Endodermal cell (in vitro differentiated cells): ENCODE results near the gene CFB. TPM values are rescaled to one million over a fixed set of nuclear protein-coding genes. Genes with fewer than 3 reads are reported as not detected.
"Not testable (repeated sequence)": the region's sequence is repeated elsewhere in the genome, so short reads cannot be mapped to it uniquely, and the experiment has no call there.

ENCODE experiments used
- DNase-seq: peaks from one replicate; pipeline ENCODE4 v3.0.0-alpha.2; 2017
- H3K27ac ChIP-seq: 2 replicates; pipeline ENCODE4 v1.5.1; 2013; ENCODE audit warnings: mild to moderate bottlenecking, low read depth, low read length, moderate library complexity
- H3K27me3 ChIP-seq: 2 replicates; pipeline ENCODE4 v1.6.1; 2013; ENCODE audit warnings: mild to moderate bottlenecking, low read length, moderate library complexity; ENCODE audit not compliant: insufficient read depth, control insufficient read depth, poor library complexity, severe bottlenecking
- H3K36me3 ChIP-seq: 2 replicates; pipeline ENCODE4 v1.7.0; 2013; ENCODE audit warnings: mild to moderate bottlenecking, low read length, moderate library complexity; ENCODE audit not compliant: control insufficient read depth, insufficient read depth
- H3K4me1 ChIP-seq: one replicate; pipeline ENCODE4 v1.7.0; 2013; ENCODE audit warnings: low read length; ENCODE audit not compliant: control insufficient read depth, insufficient read depth
- H3K4me3 ChIP-seq: 2 replicates; pipeline ENCODE4 v1.5.1; 2013; ENCODE audit warnings: mild to moderate bottlenecking, low read length, moderate library complexity
- H3K9ac ChIP-seq: 2 replicates; pipeline ENCODE4 v1.6.1; 2013; ENCODE audit warnings: mild to moderate bottlenecking, low read length, moderate library complexity; ENCODE audit not compliant: poor library complexity, severe bottlenecking; ENCODE audit errors: extremely low read depth
- H3K9me3 ChIP-seq: 2 replicates; pipeline ENCODE4 v1.6.1; 2013; ENCODE audit warnings: mild to moderate bottlenecking, low read length, moderate library complexity; ENCODE audit not compliant: control insufficient read depth
- H3K27ac Mint-ChIP-seq: 2 replicates; pipeline ENCODE4 v1.8.0; 2020; ENCODE audit warnings: mixed read lengths
- H3K27me3 Mint-ChIP-seq: 2 replicates; pipeline ENCODE4 v1.8.0; 2021; ENCODE audit warnings: mild to moderate bottlenecking, mixed read lengths; ENCODE audit not compliant: insufficient read depth
- H3K36me3 Mint-ChIP-seq: 2 replicates; pipeline ENCODE4 v1.8.0; 2020; ENCODE audit warnings: low read depth, mixed read lengths
- H3K4me1 Mint-ChIP-seq: 2 replicates; pipeline ENCODE4 v1.8.0; 2020; ENCODE audit warnings: mixed read lengths
- H3K4me3 Mint-ChIP-seq: 2 replicates; pipeline ENCODE4 v1.8.0; 2020; ENCODE audit warnings: mild to moderate bottlenecking, moderate library complexity, mixed read lengths
- H3K9me3 Mint-ChIP-seq: 2 replicates; pipeline ENCODE4 v1.8.0; 2020; ENCODE audit warnings: mild to moderate bottlenecking, mixed read lengths
- WGBS, 2 experiments: methylation state at CpG; one replicate each; pipeline versions ENCODE4 v1.1.5 to v1.1.7; 2013; ENCODE audit warnings: missing lambda C conversion rate in 2 of 2, mixed read lengths in 1 of 2; ENCODE audit not compliant: insufficient coverage in 1 of 2, insufficient read length in 1 of 2; 5-methylcytosine and 5-hydroxymethylcytosine counted together
- microRNA-seq: library from miRNA; unstranded; fragments of <30 nt; microRNA quantifications from one replicate; pipeline ENCODE4 v1.2.0, GENCODE V29; 2020; ENCODE audit warnings: borderline microRNAs expressed
- total RNA-seq, 2 donors: library from RNA; stranded (reverse); fragmentation: NEBNext Ultra II Directional in 1 of 2; extraction: Animal tissue kit (Norgen Biotek cat#: 25700) in 1 of 2; gene quantifications; 2 replicates in 1 of 2; 3 replicates in 1 of 2; pipeline ENCODE4 v1.2.1, GENCODE V29; 2021

CFB gene
- total RNA-seq, 2 donors from 2014 or later = 0.51 to 0.66 TPM

DNA sequence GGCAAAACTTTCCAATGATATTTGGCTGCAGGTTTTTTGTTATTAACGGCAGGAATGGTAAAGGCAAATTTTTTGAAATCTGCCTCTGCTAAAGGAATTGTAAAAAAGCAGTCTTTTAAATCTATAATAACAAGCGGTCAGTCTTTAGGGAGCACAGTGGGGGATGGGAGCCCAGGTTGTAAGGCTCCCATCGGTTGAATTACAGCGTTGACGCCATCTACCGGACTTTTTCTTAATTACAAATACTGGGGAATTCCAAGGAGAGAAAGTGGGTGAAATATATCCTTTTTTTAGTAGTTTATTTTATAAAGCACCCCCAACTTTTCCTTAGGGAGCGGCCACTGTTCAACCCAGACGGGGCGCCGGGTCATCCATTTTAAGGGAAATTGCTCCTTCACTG, 43.5 kb downstream of the CFB start:
- H3K4me1 ChIP-seq, H3K9me3 Mint-ChIP-seq: not testable (repeated sequence)
- no CpG with 5 or more reads among the region's 10 CpGs for WGBS, 2 experiments

DNA sequence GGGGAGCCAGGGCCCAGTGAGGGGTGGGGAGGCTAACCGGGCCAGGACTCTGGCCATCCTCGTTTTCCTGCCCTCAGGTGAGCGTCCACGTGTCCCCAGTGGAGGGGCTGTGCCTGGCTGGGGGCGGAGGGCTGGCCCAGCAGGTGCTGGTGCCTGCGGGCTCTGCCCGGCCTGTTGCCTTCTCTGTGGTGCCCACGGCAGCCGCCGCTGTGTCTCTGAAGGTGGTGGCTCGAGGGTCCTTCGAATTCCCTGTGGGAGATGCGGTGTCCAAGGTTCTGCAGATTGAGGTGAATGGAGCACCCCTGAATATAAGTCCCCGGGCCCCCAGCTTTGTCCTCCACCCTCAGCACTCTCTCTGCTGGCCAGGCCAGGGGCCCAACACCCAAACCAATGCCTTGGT, 48.5 kb downstream of the CFB start:
- not testable (repeated sequence) for H3K9me3 ChIP-seq, H3K4me1 Mint-ChIP-seq, H3K27me3 Mint-ChIP-seq, H3K9me3 Mint-ChIP-seq, H3K4me1 ChIP-seq, H3K27ac Mint-ChIP-seq, H3K4me3 Mint-ChIP-seq, H3K36me3 Mint-ChIP-seq, H3K36me3 ChIP-seq, DNase-seq, H3K27me3 ChIP-seq, H3K9ac ChIP-seq, H3K27ac ChIP-seq, H3K4me3 ChIP-seq
- WGBS, 2 experiments = no CpG with 5 or more reads among the region's 14 CpGs

More for the DNA sequence above, 43.5 kb downstream of the CFB start:
- H3K4me1 Mint-ChIP-seq, H3K27ac ChIP-seq, H3K9me3 ChIP-seq, H3K27me3 ChIP-seq, H3K36me3 ChIP-seq, H3K36me3 Mint-ChIP-seq, H3K9ac ChIP-seq, H3K4me3 Mint-ChIP-seq, H3K27me3 Mint-ChIP-seq, DNase-seq, H3K27ac Mint-ChIP-seq, H3K4me3 ChIP-seq: not testable (repeated sequence)

GRCh38 chr6:31996385-31996784, 50.5 kb downstream of the CFB start:
- not testable (repeated sequence) for H3K9me3 Mint-ChIP-seq, H3K4me1 Mint-ChIP-seq, H3K27me3 ChIP-seq, DNase-seq, H3K4me1 ChIP-seq, H3K27me3 Mint-ChIP-seq, H3K4me3 Mint-ChIP-seq, H3K9me3 ChIP-seq, H3K27ac Mint-ChIP-seq, H3K27ac ChIP-seq, H3K9ac ChIP-seq, H3K36me3 Mint-ChIP-seq, H3K4me3 ChIP-seq, H3K36me3 ChIP-seq
- 92 to 100% methylated on average over 2 to 6 of the region's 6 CpGs for WGBS, 2 experiments

Small RNA genes lying within 50 kb of the gene (microRNA-seq; reads per million reads assigned to microRNA genes)
- not detected for gene MIR1236

Other genes starting within 250 kb of the CFB start
- gene ABHD16A, start 242.8 kb upstream of the CFB start, total RNA-seq = 10 to 100 TPM; 38.3 to 59.5 TPM
- gene LY6G6F, start 239.2 kb upstream of the CFB start, total RNA-seq = not detected
- gene LY6G6D, start 230.7 kb upstream of the CFB start, total RNA-seq = not detected
- gene LY6G6C, start 224.3 kb upstream of the CFB start, total RNA-seq = under 1 TPM; 0.29 to 0.38 TPM
- not detected for gene MPIG6B, start 222.7 kb upstream of the CFB start, total RNA-seq
- gene DDAH2, start 216.8 kb upstream of the CFB start, total RNA-seq = 100 to 1,000 TPM; 150 to 153 TPM
- gene CLIC1, start 209.6 kb upstream of the CFB start, total RNA-seq = 100 to 1,000 TPM; 289 to 380 TPM
- 10 to 100 TPM; 35.7 to 57.2 TPM for gene MSH5, start 206.1 kb upstream of the CFB start, total RNA-seq
- 1 to 10 TPM; 7.9 to 8.4 TPM for gene SAPCD1, start 183.4 kb upstream of the CFB start, total RNA-seq
- gene VWA7, start 168.8 kb upstream of the CFB start, total RNA-seq = under 1 TPM; 0.64 to 0.95 TPM
- 10 to 100 TPM; 81.4 to 83.1 TPM for gene VARS1, start 150.3 kb upstream of the CFB start, total RNA-seq
- 100 to 1,000 TPM; 106 to 119 TPM for gene LSM2, start 139.1 kb upstream of the CFB start, total RNA-seq
- 1 to 10 TPM; 1.2 to 1.5 TPM for gene HSPA1L, start 130.8 kb upstream of the CFB start, total RNA-seq
- gene HSPA1A, start 130.6 kb upstream of the CFB start, total RNA-seq = 10 to 100 TPM; 53.1 to 62.6 TPM
- 10 to 100 TPM; 61.8 to 83.9 TPM for gene HSPA1B, start 118.4 kb upstream of the CFB start, total RNA-seq
- 10 to 100 TPM; 42.4 to 50.7 TPM for gene NEU1, start 83.3 kb upstream of the CFB start, total RNA-seq
- 1 to 10 TPM; 1.3 to 3.6 TPM for gene SLC44A4, start 67.1 kb upstream of the CFB start, total RNA-seq
- 100 to 1,000 TPM; 113 to 121 TPM for gene EHMT2, start 48.4 kb upstream of the CFB start, total RNA-seq
- 10 to 100 TPM; 25.4 to 29.9 TPM for gene ZBTB12, start 44.0 kb upstream of the CFB start, total RNA-seq
- 1 to 10 TPM in 1 of 2 donors, under 1 TPM in 1; 0.29 to 1.0 TPM for gene C2, start 18.4 kb upstream of the CFB start, total RNA-seq
- 100 to 1,000 TPM in 1 of 2 donors, 10 to 100 TPM in 1; 90.3 to 132 TPM for gene NELFE, start 12.9 kb downstream of the CFB start, total RNA-seq
- 100 to 1,000 TPM in 1 of 2 donors, 10 to 100 TPM in 1; 95.8 to 103 TPM for gene SKIC2, start 13.1 kb downstream of the CFB start, total RNA-seq
- gene DXO, start 26.0 kb downstream of the CFB start, total RNA-seq = 10 to 100 TPM; 19.2 to 22.3 TPM
- gene C4A, start 36.0 kb downstream of the CFB start, total RNA-seq = 1 to 10 TPM; 4.5 to 6.2 TPM
- 1 to 10 TPM; 3.7 to 5.5 TPM for gene C4B, start 68.7 kb downstream of the CFB start, total RNA-seq
- gene CYP21A2, start 92.3 kb downstream of the CFB start, total RNA-seq = under 1 TPM in 1 of 2 donors, not detected in 1; 0.35 TPM
- 1 to 10 TPM; 4.0 to 9.3 TPM for gene TNXB, start 163.2 kb downstream of the CFB start, total RNA-seq
- gene ATF6B, start 182.2 kb downstream of the CFB start, total RNA-seq = 10 to 100 TPM; 54.5 to 60.3 TPM
- 1 to 10 TPM; 9.2 to 9.6 TPM for gene FKBPL, start 184.2 kb downstream of the CFB start, total RNA-seq
- gene PRRT1, start 205.8 kb downstream of the CFB start, total RNA-seq = 1 to 10 TPM; 2.0 to 3.0 TPM
- 10 to 100 TPM; 51.1 to 65.3 TPM for gene PPT2, start 208.0 kb downstream of the CFB start, total RNA-seq
- gene EGFL8, start 218.5 kb downstream of the CFB start, total RNA-seq = 10 to 100 TPM; 27.9 to 39.6 TPM
- 100 to 1,000 TPM; 124 to 147 TPM for gene AGPAT1, start 230.0 kb downstream of the CFB start, total RNA-seq
- 10 to 100 TPM; 68.0 to 71.3 TPM for gene RNF5, start 232.3 kb downstream of the CFB start, total RNA-seq
- 10 to 100 TPM; 29.8 to 35.2 TPM for gene AGER, start 238.2 kb downstream of the CFB start, total RNA-seq
- gene PBX2, start 244.1 kb downstream of the CFB start, total RNA-seq = 100 to 1,000 TPM; 246 to 263 TPM
- 10 to 100 TPM; 12.9 to 25.0 TPM for gene GPSM3, start 246.5 kb downstream of the CFB start, total RNA-seq